ENCODE results near the gene PNMT.
"Not testable (repeated sequence)": the region's sequence is repeated elsewhere in the genome, so short reads cannot be mapped to it uniquely, and the experiment has no call there.

The PNMT gene

DNA sequence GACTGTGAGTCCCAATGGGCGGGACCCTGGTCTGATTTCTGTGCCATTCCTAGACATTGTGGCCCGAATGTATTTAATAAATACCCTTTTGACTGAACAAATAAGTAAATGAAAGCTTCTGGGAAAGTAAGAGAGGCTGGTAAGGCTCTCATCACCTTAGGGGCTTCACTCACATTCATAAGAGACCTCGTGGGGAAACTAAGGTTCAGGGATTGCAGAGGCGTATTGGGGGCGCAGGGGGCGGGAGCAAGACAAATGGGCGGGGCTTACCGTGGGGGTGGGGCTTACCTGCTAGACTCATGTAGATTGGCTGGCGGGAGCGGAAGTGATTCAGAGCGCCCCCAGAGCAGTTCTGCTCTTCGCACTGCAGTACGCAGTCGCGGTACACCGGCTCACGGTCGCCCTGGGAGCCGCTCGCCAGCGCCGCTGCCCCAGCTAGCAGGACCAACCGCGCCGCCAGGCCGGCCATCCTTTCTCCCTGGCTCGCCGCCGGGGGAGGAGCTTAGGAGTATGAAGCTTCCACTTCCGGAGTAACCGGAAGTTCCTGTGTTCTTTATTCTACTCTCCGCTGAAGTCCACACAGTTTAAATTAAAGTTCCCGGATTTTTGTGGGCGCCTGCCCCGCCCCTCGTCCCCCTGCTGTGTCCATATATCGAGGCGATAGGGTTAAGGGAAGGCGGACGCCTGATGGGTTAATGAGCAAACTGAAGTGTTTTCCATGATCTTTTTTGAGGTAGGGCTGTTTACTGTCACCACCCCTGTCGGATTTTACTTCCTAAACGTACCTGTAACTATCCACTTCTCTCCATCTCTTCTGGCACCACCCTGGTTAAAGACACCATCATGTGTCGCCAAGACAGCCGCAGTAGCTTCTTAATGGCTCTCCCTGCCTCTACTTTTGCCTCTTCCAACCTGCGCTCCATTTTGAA lies 19.6 kb downstream of the PNMT start, which contains the start of gene PGAP3:
Gene PGAP3, minus strand, starts transcription at position 512 of the 929 bp plus-strand sequence. Its CDS starts 43 bp downstream, at position 469.
- peak; percentile 96 for DNase-seq (ENCODE audit: low spot score)

- no peak for DNase-seq (ENCODE audit: low spot score)
Observed at GRCh38 chr17:39688475-39688835, 20.2 kb downstream of the PNMT start.

GRCh38 chr17:39688945-39689344 lies 20.7 kb downstream of the PNMT start:
- DNase-seq (ENCODE audit: low spot score) = no peak

DNA sequence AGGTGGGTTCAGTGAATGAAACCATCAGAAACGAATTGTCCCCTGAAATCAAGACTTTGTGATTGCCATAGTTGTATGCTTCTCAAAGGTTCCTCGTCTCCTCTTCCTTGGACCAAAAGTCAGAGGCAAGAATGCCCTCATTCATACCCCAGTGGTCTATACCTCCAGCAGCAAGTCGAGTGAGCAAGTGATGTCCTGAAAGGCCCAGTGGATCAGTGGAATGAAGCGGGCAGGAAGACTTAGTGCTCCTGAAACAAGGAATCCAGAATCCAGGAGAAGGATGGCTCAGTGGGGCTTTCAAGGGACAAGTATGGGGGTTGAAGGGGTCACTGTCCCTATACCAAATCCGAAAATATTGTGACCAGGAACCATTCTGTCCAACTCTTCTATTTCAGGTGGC lies 26.3 kb downstream of the PNMT start:
- no peak for DNase-seq (ENCODE audit: low spot score)

GRCh38 chr17:39695089-39695474 lies 26.8 kb downstream of the PNMT start:
- no peak for DNase-seq (ENCODE audit: low spot score)

DNA sequence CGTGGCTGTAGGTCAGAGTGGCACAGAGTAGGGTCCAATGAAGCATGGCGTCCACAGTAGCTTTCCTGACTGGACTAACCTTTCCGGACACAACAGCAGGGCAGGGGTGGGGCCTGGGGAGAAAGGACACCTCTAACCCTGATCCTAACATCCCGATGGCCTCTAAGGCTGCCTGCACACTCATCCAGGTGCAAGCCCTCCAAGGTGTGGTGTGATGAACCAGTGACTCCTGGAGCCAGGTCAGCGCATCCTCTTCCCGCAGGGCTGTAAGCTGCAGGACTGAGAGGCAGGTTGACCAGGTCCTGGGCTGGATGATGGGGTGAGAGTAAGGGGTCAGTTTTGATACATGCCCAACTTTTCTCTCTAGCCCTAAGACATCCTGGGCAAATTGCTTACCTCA lies 28.5 kb downstream of the PNMT start:
- DNase-seq (ENCODE audit: low spot score) = no peak

DNA sequence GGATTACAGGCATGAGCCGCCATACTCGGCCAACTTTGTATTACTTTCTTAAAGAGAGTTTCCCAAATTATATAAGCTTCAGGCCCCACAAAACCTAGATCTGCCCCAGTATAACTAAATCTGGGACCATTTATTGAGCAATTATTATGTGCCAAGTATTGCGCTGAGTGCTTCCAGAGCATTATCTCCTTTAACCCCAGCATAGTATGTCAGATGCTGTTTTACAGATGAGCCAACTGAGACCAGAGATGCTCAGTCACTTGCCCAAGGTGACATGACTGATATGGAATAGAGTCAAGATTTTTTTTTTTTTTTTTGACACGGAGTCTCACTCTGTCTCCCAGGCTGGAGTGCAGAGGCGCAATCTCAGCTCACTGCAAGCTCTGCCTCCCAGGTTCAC lies 29.7 kb downstream of the PNMT start:
- DNase-seq (ENCODE audit: low spot score) = no peak

GRCh38 chr17:39699157-39699817 lies 31.0 kb downstream of the PNMT start:
- not testable (repeated sequence) for DNase-seq (ENCODE audit: low spot score)

DNA sequence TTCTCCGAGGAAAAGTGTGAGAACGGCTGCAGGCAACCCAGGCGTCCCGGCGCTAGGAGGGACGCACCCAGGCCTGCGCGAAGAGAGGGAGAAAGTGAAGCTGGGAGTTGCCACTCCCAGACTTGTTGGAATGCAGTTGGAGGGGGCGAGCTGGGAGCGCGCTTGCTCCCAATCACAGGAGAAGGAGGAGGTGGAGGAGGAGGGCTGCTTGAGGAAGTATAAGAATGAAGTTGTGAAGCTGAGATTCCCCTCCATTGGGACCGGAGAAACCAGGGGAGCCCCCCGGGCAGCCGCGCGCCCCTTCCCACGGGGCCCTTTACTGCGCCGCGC lies 31.5 kb downstream of the PNMT start, which contains the start of gene ERBB2:
Gene ERBB2, plus strand, starts transcription at position 247 of the 330 bp plus-strand sequence. CDS start 175 bp downstream, outside the sequence.
- no peak for DNase-seq (ENCODE audit: low spot score)

GRCh38 chr17:39700148-39700987 lies 32.1 kb downstream of the PNMT start:
- peak; percentile 70 for DNase-seq (ENCODE audit: low spot score)

DNA sequence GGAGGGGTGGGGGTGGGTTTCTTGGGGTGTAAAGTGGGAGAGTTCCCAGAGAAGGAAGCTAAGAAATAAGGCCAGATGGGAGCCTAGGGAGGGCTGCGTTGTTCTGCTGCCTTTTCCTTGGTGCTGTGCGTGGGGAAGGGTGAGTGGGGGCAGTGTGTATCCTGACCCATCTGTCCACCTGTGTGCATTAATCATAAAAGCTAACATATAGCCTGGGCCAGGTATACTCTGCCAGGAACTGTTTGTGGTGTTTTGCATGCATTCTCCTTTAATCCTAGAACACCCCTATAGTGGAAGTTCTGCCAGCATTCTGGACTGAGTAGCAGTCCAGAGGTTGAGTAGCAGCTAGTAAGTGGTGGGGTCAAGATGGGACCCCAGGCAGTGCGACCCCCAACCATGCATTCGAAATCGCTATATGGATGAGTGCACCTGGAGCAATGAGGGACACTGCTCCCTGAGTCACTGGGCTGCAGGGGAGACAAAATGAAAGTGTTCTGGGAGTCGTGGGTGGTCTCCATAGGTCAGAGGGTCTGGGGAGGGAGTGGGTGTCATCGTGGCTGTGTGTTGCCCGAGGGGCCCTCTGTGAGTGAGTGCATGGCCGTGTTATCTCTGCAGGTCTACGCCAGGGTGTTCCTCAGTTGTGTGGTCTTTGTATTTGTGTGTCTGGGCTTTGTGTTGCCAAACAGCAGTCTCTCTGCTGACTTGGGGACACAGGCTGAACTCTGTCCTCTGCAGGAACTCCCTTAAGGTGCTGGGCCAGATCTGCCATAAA lies 32.9 kb downstream of the PNMT start:
- DNase-seq (ENCODE audit: low spot score) = no peak

GRCh38 chr17:39701784-39702422 lies 33.6 kb downstream of the PNMT start:
- no peak for DNase-seq (ENCODE audit: low spot score)

- no peak for DNase-seq (ENCODE audit: low spot score)
Observed at GRCh38 chr17:39702901-39703893, 34.9 kb downstream of the PNMT start.

DNA sequence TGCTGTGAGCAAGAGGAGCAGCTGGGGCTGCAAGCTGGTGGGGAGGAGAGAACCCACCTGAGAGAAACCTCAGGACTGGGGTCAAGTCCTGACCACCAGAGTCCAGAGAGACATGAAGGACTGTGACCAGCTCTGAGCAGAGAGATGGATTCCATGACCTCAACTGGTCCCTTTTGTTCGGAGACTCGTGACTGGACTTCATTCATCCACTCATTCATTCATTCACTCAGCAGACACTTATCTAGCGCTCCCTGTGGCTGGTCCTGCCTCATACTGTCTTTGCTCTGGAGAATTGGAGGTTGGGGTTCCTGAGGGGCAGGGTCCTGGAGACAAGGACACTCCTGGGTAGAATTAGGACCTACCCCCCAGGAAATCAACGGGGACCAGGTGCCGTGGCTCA lies 35.7 kb downstream of the PNMT start:
- DNase-seq (ENCODE audit: low spot score) = no peak

DNA sequence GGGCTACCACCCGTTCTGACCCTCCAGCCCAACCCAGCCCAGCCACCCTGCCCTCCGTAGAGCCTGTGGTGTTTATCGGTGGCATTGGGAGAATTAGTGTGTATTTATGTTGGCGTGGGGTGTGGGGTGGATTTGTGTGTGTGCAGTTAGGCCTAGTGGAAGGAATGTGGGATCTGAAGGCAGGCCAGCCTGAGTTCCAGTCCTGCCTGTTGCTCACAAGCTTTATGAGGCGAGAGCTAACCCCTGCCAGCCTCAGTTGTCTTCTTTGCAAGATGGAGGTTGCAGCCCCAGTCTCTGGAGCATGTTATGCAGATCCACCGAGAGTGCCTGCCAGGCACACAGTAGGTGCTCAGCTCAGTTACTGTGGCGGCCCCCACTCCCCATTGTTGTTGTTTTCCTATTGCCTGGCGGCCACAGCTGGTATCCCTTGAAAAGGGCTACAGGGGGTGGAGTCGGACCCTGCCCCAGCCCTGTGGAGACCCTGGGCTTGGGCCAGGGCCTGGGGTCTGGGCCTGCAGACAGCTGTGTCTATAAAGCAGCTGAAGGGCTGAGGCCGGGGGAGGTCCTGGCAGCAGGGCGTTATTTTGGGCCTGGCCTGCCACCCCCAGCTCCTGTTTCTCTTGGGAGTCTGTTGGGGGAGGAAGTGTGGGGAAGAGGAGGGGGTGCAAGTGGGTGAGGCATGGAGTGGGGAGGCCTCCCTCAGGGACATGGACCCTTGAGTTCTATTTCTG lies 36.7 kb downstream of the PNMT start:
- DNase-seq (ENCODE audit: low spot score) = no peak

DNA sequence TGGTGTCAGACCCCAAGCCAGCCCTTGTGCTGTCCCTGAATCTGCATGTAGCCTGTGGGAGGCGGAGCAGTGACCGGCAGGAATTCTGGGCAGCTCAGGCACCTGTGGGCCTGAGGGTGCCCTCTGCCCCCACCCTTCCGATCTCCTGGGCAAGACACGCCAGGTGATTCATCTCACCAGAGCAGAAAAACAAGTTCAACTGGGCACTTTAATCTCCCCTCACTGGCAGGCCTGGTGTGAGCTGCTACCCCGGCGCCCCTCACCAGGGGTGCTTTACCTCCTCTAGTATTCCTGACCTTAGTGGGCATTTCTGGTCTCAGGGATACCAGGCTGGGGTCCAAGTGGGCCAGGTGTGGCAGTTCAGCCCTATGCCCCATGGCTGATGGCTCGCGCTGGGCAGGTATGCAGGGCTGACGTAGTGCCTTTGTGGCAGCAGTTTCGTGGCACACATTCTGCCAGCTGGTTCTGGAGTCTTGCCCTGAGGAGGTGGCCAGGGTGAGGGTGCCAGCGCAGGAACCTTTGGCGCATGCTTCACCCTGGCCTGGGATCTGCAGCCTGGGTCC lies 37.6 kb downstream of the PNMT start:
- no peak for DNase-seq (ENCODE audit: low spot score)

- DNase-seq (ENCODE audit: low spot score) = no peak
Observed at GRCh38 chr17:39706383-39706782, 38.1 kb downstream of the PNMT start.

GRCh38 chr17:39706921-39707337 lies 38.7 kb downstream of the PNMT start:
- DNase-seq (ENCODE audit: low spot score) = no peak

All from D341Med (cell line).